ENCODE measurements around the gene PHLDB1. TPM values are rescaled to one million over a fixed set of nuclear protein-coding genes. Genes with fewer than 3 reads are reported as not detected.

The PHLDB1 gene
- total and polyA plus RNA-seq, 2 of the 8 experiments (the other 6 are each of a cell fraction or from before 2014, with no cell fraction given): 53.9 to 74.8 TPM

DNA sequence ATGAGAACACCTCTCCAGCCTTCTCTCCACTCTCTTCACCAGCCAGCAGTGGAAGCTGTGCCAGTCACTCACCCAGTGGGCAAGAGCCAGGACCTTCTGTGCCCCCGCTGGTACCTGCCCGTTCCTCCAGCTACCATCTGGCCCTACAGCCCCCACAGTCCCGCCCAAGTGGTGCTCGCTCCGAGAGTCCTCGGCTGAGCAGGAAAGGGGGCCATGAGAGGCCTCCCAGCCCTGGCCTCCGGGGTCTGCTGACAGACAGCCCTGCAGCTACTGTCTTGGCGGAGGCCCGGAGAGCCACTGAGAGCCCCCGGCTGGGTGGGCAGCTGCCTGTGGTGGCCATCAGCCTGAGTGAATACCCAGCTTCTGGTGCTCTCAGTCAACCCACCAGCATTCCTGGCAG is 20.2 kb downstream of the PHLDB1 start:
- peaks cover 0 to 17% of the 10 kb centered on the region in 2 experiments for H4K20me1 ChIP-seq (replicated peaks in 1 of 2; ENCODE audit: control insufficient read depth in 1 of 2, insufficient read depth in 2 of 2, low read length in 2 of 2)
- no peak overlapping the region for H4K8ac ChIP-seq (ENCODE audit: extremely low read depth, insufficient read depth, low read length)
- 99% methylated on average over 10 of the region's 10 CpGs; no CpG with 5 or more reads in 1 of the 2 experiments for WGBS, 2 experiments (ENCODE audit: extremely low coverage in 1 of 2, insufficient coverage in 1 of 2, insufficient read length in 1 of 2, insufficient replicate concordance in 2 of 2, low coverage in 1 of 2, low lambda C conversion rate in 2 of 2, missing lambda C conversion rate in 1 of 2)
- H3K23ac ChIP-seq (ENCODE audit: insufficient read length): no peak overlapping the region
- no peak overlapping the region for H2BK5ac ChIP-seq (ENCODE audit: low read depth, low read length)
- H2BK120ac ChIP-seq (replicated peaks; ENCODE audit: low read depth, low read length): no peak overlapping the region
- peaks cover 4 to 16% of the 10 kb centered on the region in 2 experiments; a peak in 1 of 4 replicates for H3K79me2 ChIP-seq (ENCODE audit: control insufficient read depth in 1 of 2, insufficient read depth in 2 of 2, low read length in 2 of 2)
- no peak overlapping the region for H2AK5ac ChIP-seq (ENCODE audit: low read depth, low read length)
- H3K27ac ChIP-seq (ENCODE audit: low read depth, low read length): no peak overlapping the region
- H3K36me3 ChIP-seq (ENCODE audit: control insufficient read depth in 2 of 4, insufficient read depth in 4 of 4, low read length in 3 of 4): peaks cover 12 to 41% (median 29%) of the 10 kb centered on the region in 4 experiments
- ChIA-PET CTCF (ENCODE audit: partially characterized antibody) (interaction anchor here (1.1 to 10.4 kb wide), 5 partner anchors 8 to 35 kb away, joined by 3 to 155 read pairs (median 17); partner anchors contain the start of gene PHLDB1), POLR2A (ENCODE audit: partially characterized antibody) (interaction anchor here (0.6 to 28.7 kb wide), 6 partner anchors 9 to 164 kb away, joined by 3 to 574 read pairs (median 3); partner anchors contain the start of gene PHLDB1)
- H2AFZ ChIP-seq (ENCODE audit: low read length): no peak overlapping the region
- no peak overlapping the region for H3K4me3 ChIP-seq (ENCODE audit: extremely low read depth in 1 of 4, insufficient read depth in 2 of 4, low read depth in 3 of 4, low read length in 4 of 4)
- H3K27me3 ChIP-seq (replicated peaks in 1 of 4; ENCODE audit: control insufficient read depth in 3 of 4, extremely low read depth in 1 of 4, insufficient read depth in 3 of 4, low read length in 3 of 4): no peaks in the 10 kb centered on the region
- peaks cover 14% of the 10 kb centered on the region for H3K79me1 ChIP-seq (ENCODE audit: low read depth, low read length)
- no peak overlapping the region for H2BK12ac ChIP-seq (ENCODE audit: low read depth, low read length)
- TF ChIP-seq PHF8 (conservative IDR thresholded peaks at IDR 0.05; ENCODE audit: low read depth, low read length) (no peak), JUND (IDR thresholded peaks at IDR 0.05; ENCODE audit: low read length) (no peak), BRCA1 (IDR thresholded peaks at IDR 0.05; ENCODE audit: low read depth, low read length) (no peak), CHD1 (IDR thresholded peaks at IDR 0.05; ENCODE audit: low read depth, low read length) (no peak), YY1 (IDR thresholded peaks at IDR 0.05; ENCODE audit: low read depth, low read length) (no peak), KDM4A (IDR thresholded peaks at IDR 0.05; ENCODE audit: low read depth, low read length, severe bottlenecking) (no peak), JUN (IDR thresholded peaks at IDR 0.05; ENCODE audit: low read depth, low read length) (no peak), POU5F1 (IDR thresholded peaks at IDR 0.05; ENCODE audit: low read depth, low read length) (no peak), SIX5 (IDR thresholded peaks at IDR 0.05; ENCODE audit: low read depth, low read length) (no peak), MAFK (IDR thresholded peaks at IDR 0.05; ENCODE audit: low read depth, low read length) (no peak), BCL11A (IDR thresholded peaks at IDR 0.05; ENCODE audit: low read depth in 2 of 2, low read length in 2 of 2) (no peak)
- TF ChIP-seq, protein P1, sequence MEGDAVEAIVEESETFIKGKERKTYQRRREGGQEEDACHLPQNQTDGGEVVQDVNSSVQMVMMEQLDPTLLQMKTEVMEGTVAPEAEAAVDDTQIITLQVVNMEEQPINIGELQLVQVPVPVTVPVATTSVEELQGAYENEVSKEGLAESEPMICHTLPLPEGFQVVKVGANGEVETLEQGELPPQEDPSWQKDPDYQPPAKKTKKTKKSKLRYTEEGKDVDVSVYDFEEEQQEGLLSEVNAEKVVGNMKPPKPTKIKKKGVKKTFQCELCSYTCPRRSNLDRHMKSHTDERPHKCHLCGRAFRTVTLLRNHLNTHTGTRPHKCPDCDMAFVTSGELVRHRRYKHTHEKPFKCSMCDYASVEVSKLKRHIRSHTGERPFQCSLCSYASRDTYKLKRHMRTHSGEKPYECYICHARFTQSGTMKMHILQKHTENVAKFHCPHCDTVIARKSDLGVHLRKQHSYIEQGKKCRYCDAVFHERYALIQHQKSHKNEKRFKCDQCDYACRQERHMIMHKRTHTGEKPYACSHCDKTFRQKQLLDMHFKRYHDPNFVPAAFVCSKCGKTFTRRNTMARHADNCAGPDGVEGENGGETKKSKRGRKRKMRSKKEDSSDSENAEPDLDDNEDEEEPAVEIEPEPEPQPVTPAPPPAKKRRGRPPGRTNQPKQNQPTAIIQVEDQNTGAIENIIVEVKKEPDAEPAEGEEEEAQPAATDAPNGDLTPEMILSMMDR (IDR thresholded peaks at IDR 0.05; ENCODE audit: control extremely low read depth in 1 of 3, insufficient read depth in 1 of 3, low read depth in 1 of 3, low read length in 3 of 3): no peak
- H3K4me1 ChIP-seq (replicated peaks in 1 of 4; ENCODE audit: control insufficient read depth in 3 of 4, insufficient read depth in 4 of 4, low read length in 3 of 4): peaks cover 0 to 9% (median 5%) of the 10 kb centered on the region in 4 experiments; a peak in 5 of 7 replicates
- no peak overlapping the region for H3K9ac ChIP-seq (replicated peaks in 1 of 4; ENCODE audit: extremely low read depth in 1 of 4, low read depth in 3 of 4, low read length in 3 of 4)
- 0 out of 2 replicates have a peak, but pooled peaks cover 3% of the 10 kb centered on the region for H3K23me2 ChIP-seq (ENCODE audit: low read depth, low read length)
- DNase-seq (ENCODE audit: low read depth in 1 of 2, low spot score in 2 of 2) (no peak), FAIRE-seq (no peak)
- H4K91ac ChIP-seq (replicated peaks; ENCODE audit: insufficient read length, low read length): no peak overlapping the region
- no peaks in the 10 kb centered on the region for H3K9me3 ChIP-seq (ENCODE audit: insufficient read depth in 2 of 2, low read depth in 1 of 2, low read length in 1 of 2)
- no peak overlapping the region for H3K14ac ChIP-seq (ENCODE audit: insufficient read length)
- no peak overlapping the region for H2BK15ac ChIP-seq (ENCODE audit: low read length)
- no peak overlapping the region for H3K4ac ChIP-seq (replicated peaks; ENCODE audit: insufficient read length, low read depth, low read length)
- H2BK20ac ChIP-seq (ENCODE audit: low read length): no peak overlapping the region
- H3K56ac ChIP-seq (replicated peaks; ENCODE audit: insufficient read length, low read depth, low read length): no peak overlapping the region
- no peak overlapping the region for H4K5ac ChIP-seq (ENCODE audit: insufficient read length, low read depth, low read length)
- H3K4me2 ChIP-seq (ENCODE audit: insufficient read depth in 1 of 2, low read depth in 2 of 2, low read length in 2 of 2): no peak overlapping the region
- H3K18ac ChIP-seq (ENCODE audit: extremely low read depth, low read length): no peak overlapping the region

Measured in H1 (cell line).